Ascending aorta (tissue), 2 donors: ENCODE results near the gene ARHGAP24. TPM values are rescaled to one million over a fixed set of nuclear protein-coding genes. Genes with fewer than 3 reads are reported as not detected.

Experiments used
- DNase-seq, 2 donors: peaks; one replicate each; pipeline ENCODE4 v3.0.0-alpha.2; 2019; ENCODE audit warnings: low spot score in 2 of 2
- H3K27ac ChIP-seq, 2 donors: fragments of 200-600 bp; sonication (generic); one replicate each; pipeline ENCODE4 v1.5.1; 2016 to 2017; ENCODE audit warnings: mild to moderate bottlenecking in 1 of 2
- H3K27me3 ChIP-seq: fragments of 200-600 bp; sonication (generic); one replicate; pipeline ENCODE4 v1.5.1; 2017
- H3K36me3 ChIP-seq, 2 donors: fragments of 200-600 bp; sonication (generic); one replicate each; pipeline ENCODE4 v1.5.1; 2016
- H3K4me1 ChIP-seq, 2 donors: fragments of 200-600 bp; sonication (generic); one replicate each; pipeline ENCODE4 v1.5.1; 2016 to 2017; ENCODE audit warnings: mild to moderate bottlenecking in 1 of 2
- H3K4me3 ChIP-seq, 2 donors: fragments of 200-600 bp; sonication (generic); one replicate each; pipeline ENCODE4 v1.5.1; 2016 to 2017; ENCODE audit warnings: mild to moderate bottlenecking in 1 of 2
- H3K9me3 ChIP-seq, 2 donors: fragments of 200-600 bp; sonication (generic); one replicate each; pipeline ENCODE4 v1.5.1; 2016
- CTCF ChIP-seq, 3 experiments: fragments of 200-600 bp in 2 of 3; fragments of 450-650 bp in 1 of 3; sonication (generic) in 2 of 3; IDR thresholded peaks; one replicate each; pipeline ENCODE4 v1.5.1; 2016 to 2019; ENCODE audit warnings: antibody characterized with exemption in 3 of 3, mild to moderate bottlenecking in 1 of 3, moderate library complexity in 1 of 3
- intact Hi-C: fragments of 100-400 bp; cut with DNase I; formaldehyde crosslinking; loops from one replicate; pipeline ENCODE4 v1.15.1; 2023
- total RNA-seq: library from RNA; depleted of rRNA; stranded (reverse); fragments of >200 nt; gene quantifications from one replicate; pipeline ENCODE4 v1.1.0, GENCODE V29; 2016

Gene ARHGAP24
- total RNA-seq, 1 donor from 2014 or later = 13.9 TPM

- intact Hi-C loops = no loop called here
- TF ChIP-seq CTCF (IDR thresholded peaks at IDR 0.05) = no peak
Observed at GRCh38 chr4:85431156-85431555, 43.8 kb upstream of the ARHGAP24 start.

GRCh38 chr4:85431881-85432485 is 43.0 kb upstream of the ARHGAP24 start:
- Histone ChIP-seq H3K27me3 (no peaks in the 10 kb centered on the region), H3K36me3 (no peaks in the 10 kb centered on the region), H3K4me3 (no peak overlapping the region), H3K4me1 (no peaks in the 10 kb centered on the region), H3K27ac (no peak overlapping the region), H3K9me3 (no peaks in the 10 kb centered on the region)
- no peak for DNase-seq
- no peak for TF ChIP-seq CTCF (IDR thresholded peaks at IDR 0.05)
- intact Hi-C loops = no loop called here

More at GRCh38 chr4:85431156-85431555, 43.8 kb upstream of the ARHGAP24 start:
- Histone ChIP-seq H3K4me3 (no peak overlapping the region), H3K4me1 (no peaks in the 10 kb centered on the region), H3K9me3 (no peaks in the 10 kb centered on the region), H3K27ac (no peak overlapping the region), H3K36me3 (no peaks in the 10 kb centered on the region), H3K27me3 (no peaks in the 10 kb centered on the region)
- no peak for DNase-seq

- intact Hi-C loops = no loop called here
Observed at GRCh38 chr4:85445050-85445639, 29.8 kb upstream of the ARHGAP24 start.

GRCh38 chr4:85446141-85446861 is 28.6 kb upstream of the ARHGAP24 start:
- Histone ChIP-seq H3K27me3 (no peaks in the 10 kb centered on the region), H3K9me3 (no peaks in the 10 kb centered on the region), H3K4me3 (no peak overlapping the region), H3K27ac (no peak overlapping the region), H3K4me1 (no peaks in the 10 kb centered on the region), H3K36me3 (no peaks in the 10 kb centered on the region)
- intact Hi-C loops = no loop called here
- DNase-seq = no peak
- TF ChIP-seq CTCF (IDR thresholded peaks at IDR 0.05) = no peak

More at GRCh38 chr4:85445050-85445639, 29.8 kb upstream of the ARHGAP24 start:
- Histone ChIP-seq H3K27me3 (no peaks in the 10 kb centered on the region), H3K36me3 (no peaks in the 10 kb centered on the region), H3K4me3 (no peak overlapping the region), H3K27ac (no peak overlapping the region), H3K4me1 (no peaks in the 10 kb centered on the region), H3K9me3 (no peaks in the 10 kb centered on the region)
- no peak for TF ChIP-seq CTCF (IDR thresholded peaks at IDR 0.05)
- no peak for DNase-seq

GRCh38 chr4:85448906-85449890 is 25.8 kb upstream of the ARHGAP24 start:
- Histone ChIP-seq H3K27ac (no peak overlapping the region), H3K27me3 (no peaks in the 10 kb centered on the region), H3K4me3 (no peak overlapping the region), H3K9me3 (no peaks in the 10 kb centered on the region), H3K4me1 (no peaks in the 10 kb centered on the region), H3K36me3 (no peaks in the 10 kb centered on the region)
- DNase-seq = no peak
- intact Hi-C loops = no loop called here
- TF ChIP-seq CTCF (IDR thresholded peaks at IDR 0.05) = no peak
